Karpas-422 (cell line): Measurements from ENCODE around the gene F8. TPM values are rescaled to one million over a fixed set of nuclear protein-coding genes. Genes with fewer than 3 reads are reported as not detected.
A peak's percentile ranks its signal among the peaks of the same experiment; 100 is the strongest.

ENCODE experiments used
- DNase-seq: peaks from one replicate; pipeline ENCODE4 v3.0.0-alpha.2; 2015
- H2AFZ ChIP-seq: fragments of 200-600 bp; sonication (generic); 2 replicates; pipeline ENCODE4 v1.6.1; 2014; ENCODE audit warnings: antibody characterized with exemption, low read length, mixed read lengths
- H3K27ac ChIP-seq: fragments of 200-600 bp; sonication (generic); 2 replicates; pipeline ENCODE4 v1.5.1; 2014; ENCODE audit warnings: mild to moderate bottlenecking, low read length, moderate library complexity
- H3K27me3 ChIP-seq: fragments of 200-600 bp; sonication (generic); 2 replicates; pipeline ENCODE4 v1.6.1; 2014; ENCODE audit warnings: low read length, mixed read lengths
- H3K36me3 ChIP-seq: fragments of 200-600 bp; sonication (generic); 2 replicates; pipeline ENCODE4 v1.6.1; 2014; ENCODE audit warnings: low read length, mixed read lengths; ENCODE audit not compliant: insufficient read depth
- H3K4me1 ChIP-seq: fragments of 200-600 bp; sonication (generic); 2 replicates; pipeline ENCODE4 v1.6.1; 2014; ENCODE audit warnings: mild to moderate bottlenecking, low read length, mixed read lengths
- H3K4me2 ChIP-seq: fragments of 200-600 bp; sonication (generic); 2 replicates; pipeline ENCODE4 v1.6.1; 2014; ENCODE audit warnings: low read length, low read depth, mild to moderate bottlenecking; ENCODE audit not compliant: poor library complexity, severe bottlenecking
- H3K4me3 ChIP-seq: fragments of 200-600 bp; sonication (generic); 2 replicates; pipeline ENCODE4 v1.5.1; 2014; ENCODE audit warnings: mild to moderate bottlenecking, antibody characterized with exemption, low read length, mixed read lengths
- H3K79me2 ChIP-seq: fragments of 200-600 bp; sonication (generic); 2 replicates; pipeline ENCODE4 v1.6.1; 2014; ENCODE audit warnings: mild to moderate bottlenecking, low read length, mixed read lengths
- H3K9ac ChIP-seq: fragments of 200-600 bp; sonication (generic); 2 replicates; pipeline ENCODE4 v1.6.0; 2014; ENCODE audit warnings: low read length
- H3K9me2 ChIP-seq: fragments of 200-600 bp; sonication (generic), shearing (Covaris generic); replicated peaks from 2 replicates; pipeline ENCODE4 v1.6.0; 2014; ENCODE audit warnings: mild to moderate bottlenecking, low read length, moderate library complexity; ENCODE audit not compliant: insufficient read depth
- H3K9me3 ChIP-seq: fragments of 300-700, 200-600 bp; sonication (generic); 2 replicates; pipeline ENCODE4 v1.6.1; 2014; ENCODE audit warnings: low read length, mixed read lengths
- H4K20me1 ChIP-seq: fragments of 200-600 bp; sonication (generic); 2 replicates; pipeline ENCODE4 v1.6.1; 2014; ENCODE audit warnings: mild to moderate bottlenecking, antibody characterized with exemption, low read length, low read depth; ENCODE audit not compliant: insufficient read depth
- total RNA-seq: library from RNA; depleted of rRNA; stranded (reverse); fragments of >200 nt; shearing (Covaris generic); gene quantifications from 2 replicates; pipeline ENCODE4 v1.2.3, GENCODE V29; 2014; ENCODE audit warnings: low replicate concordance

The F8 gene
- total RNA-seq, 1 experiment from 2014 or later = 4.1 TPM

DNA sequence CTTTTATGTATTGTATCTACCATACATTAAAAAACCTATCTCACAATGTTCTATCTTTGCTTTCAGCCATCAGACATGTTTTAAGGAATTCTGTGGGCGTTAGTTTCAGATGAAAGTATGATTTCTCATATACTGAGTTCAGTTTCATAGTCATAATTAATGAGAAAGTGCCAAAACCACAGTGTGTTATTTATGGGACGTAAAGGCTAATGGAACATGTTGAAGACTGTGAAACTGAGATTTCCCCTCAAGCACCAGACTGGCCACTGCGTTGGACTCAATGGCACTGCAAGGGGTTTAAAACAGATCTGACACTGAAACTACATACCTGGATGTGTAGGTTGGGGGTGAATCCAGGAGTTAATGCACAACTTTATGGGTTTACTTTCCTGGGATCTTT is 32.0 kb downstream of the F8 start:
- Histone ChIP-seq H3K9me2 (no peaks in the 10 kb centered on the region), H3K79me2 (no peaks in the 10 kb centered on the region), H3K9me3 (no peaks in the 10 kb centered on the region), H3K27me3 (no peaks in the 10 kb centered on the region), H3K36me3 (no peaks in the 10 kb centered on the region), H4K20me1 (no peaks in the 10 kb centered on the region), H3K9ac (no peak overlapping the region), H3K4me1 (no peaks in the 10 kb centered on the region), H3K27ac (no peak overlapping the region), H2AFZ (no peak overlapping the region), H3K4me3 (no peak overlapping the region), H3K4me2 (no peak overlapping the region)
- DNase-seq = no peak

DNA sequence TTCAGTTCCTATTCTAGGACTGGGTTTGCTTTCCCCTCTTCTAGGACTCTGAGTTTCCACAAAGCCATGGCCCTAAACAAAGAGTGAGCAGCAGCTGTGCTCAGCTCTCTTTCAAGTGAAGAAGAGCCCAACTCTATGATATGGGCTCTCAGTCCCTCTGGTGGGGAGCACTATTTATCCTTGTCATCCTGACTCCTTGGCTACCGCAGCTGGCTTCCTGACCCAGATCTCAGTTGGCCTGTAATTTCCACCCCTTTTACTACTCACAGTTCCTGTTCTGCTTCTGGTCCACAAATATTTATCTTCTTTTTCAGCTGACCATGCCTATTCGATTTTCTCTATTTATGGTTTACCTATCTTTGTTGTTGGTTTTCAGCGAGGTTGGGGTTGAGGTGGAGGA is 33.8 kb downstream of the F8 start:
- Histone ChIP-seq H3K9ac (no peak overlapping the region), H3K79me2 (no peaks in the 10 kb centered on the region), H3K36me3 (no peaks in the 10 kb centered on the region), H3K4me3 (no peak overlapping the region), H2AFZ (no peak overlapping the region), H3K9me2 (no peaks in the 10 kb centered on the region), H3K4me1 (peaks cover 5% of the 10 kb centered on the region; the same call in 1 of the 2 replicates), H4K20me1 (no peaks in the 10 kb centered on the region), H3K27ac (no peak overlapping the region), H3K27me3 (no peaks in the 10 kb centered on the region), H3K4me2 (no peak overlapping the region), H3K9me3 (no peaks in the 10 kb centered on the region)
- DNase-seq = no peak

GRCh38 chrX:154987940-154988339 is 34.6 kb downstream of the F8 start:
- Histone ChIP-seq H3K4me2 (no peak overlapping the region), H3K9me2 (no peaks in the 10 kb centered on the region), H3K4me3 (no peak overlapping the region), H3K9me3 (no peaks in the 10 kb centered on the region), H3K27me3 (no peaks in the 10 kb centered on the region), H3K9ac (no peak overlapping the region), H2AFZ (no peak overlapping the region), H3K36me3 (no peaks in the 10 kb centered on the region), H3K27ac (no peak overlapping the region), H3K79me2 (no peaks in the 10 kb centered on the region), H4K20me1 (no peaks in the 10 kb centered on the region), H3K4me1 (peaks cover 5% of the 10 kb centered on the region; the same call in 1 of the 2 replicates)
- DNase-seq = no peak

GRCh38 chrX:154986826-154987575 is 35.5 kb downstream of the F8 start:
- no peaks in the 10 kb centered on the region for H4K20me1 ChIP-seq
- H3K36me3 ChIP-seq = no peaks in the 10 kb centered on the region
- no peaks in the 10 kb centered on the region for H3K27me3 ChIP-seq
- H3K4me2 ChIP-seq = no peak overlapping the region
- no peak overlapping the region for H3K9ac ChIP-seq
- H3K4me3 ChIP-seq = no peak overlapping the region
- no peaks in the 10 kb centered on the region for H3K9me3 ChIP-seq
- no peak overlapping the region for H3K27ac ChIP-seq
- DNase-seq = peak; percentile 45
- no peaks in the 10 kb centered on the region for H3K9me2 ChIP-seq
- H3K79me2 ChIP-seq = no peaks in the 10 kb centered on the region
- H3K4me1 ChIP-seq = peaks cover 5% of the 10 kb centered on the region; the same call in 1 of the 2 replicates
- no peak overlapping the region for H2AFZ ChIP-seq

- Histone ChIP-seq H3K4me3 (peak overlapping the region; percentile 52; the same call in 1 of the 2 replicates), H3K27ac (no peak overlapping the region), H3K36me3 (no peaks in the 10 kb centered on the region), H4K20me1 (no peaks in the 10 kb centered on the region), H3K4me2 (peak overlapping the region; percentile 49), H3K9ac (peak overlapping the region; percentile 7; the same call in 1 of the 2 replicates), H2AFZ (peak overlapping the region; percentile 73), H3K4me1 (peaks cover 9% of the 10 kb centered on the region; the same call in 1 of the 2 replicates), H3K9me2 (no peaks in the 10 kb centered on the region), H3K9me3 (no peaks in the 10 kb centered on the region), H3K79me2 (no peaks in the 10 kb centered on the region), H3K27me3 (no peaks in the 10 kb centered on the region)
- DNase-seq = no peak
Measured at GRCh38 chrX:154981116-154981411, 41.5 kb downstream of the F8 start.

DNA sequence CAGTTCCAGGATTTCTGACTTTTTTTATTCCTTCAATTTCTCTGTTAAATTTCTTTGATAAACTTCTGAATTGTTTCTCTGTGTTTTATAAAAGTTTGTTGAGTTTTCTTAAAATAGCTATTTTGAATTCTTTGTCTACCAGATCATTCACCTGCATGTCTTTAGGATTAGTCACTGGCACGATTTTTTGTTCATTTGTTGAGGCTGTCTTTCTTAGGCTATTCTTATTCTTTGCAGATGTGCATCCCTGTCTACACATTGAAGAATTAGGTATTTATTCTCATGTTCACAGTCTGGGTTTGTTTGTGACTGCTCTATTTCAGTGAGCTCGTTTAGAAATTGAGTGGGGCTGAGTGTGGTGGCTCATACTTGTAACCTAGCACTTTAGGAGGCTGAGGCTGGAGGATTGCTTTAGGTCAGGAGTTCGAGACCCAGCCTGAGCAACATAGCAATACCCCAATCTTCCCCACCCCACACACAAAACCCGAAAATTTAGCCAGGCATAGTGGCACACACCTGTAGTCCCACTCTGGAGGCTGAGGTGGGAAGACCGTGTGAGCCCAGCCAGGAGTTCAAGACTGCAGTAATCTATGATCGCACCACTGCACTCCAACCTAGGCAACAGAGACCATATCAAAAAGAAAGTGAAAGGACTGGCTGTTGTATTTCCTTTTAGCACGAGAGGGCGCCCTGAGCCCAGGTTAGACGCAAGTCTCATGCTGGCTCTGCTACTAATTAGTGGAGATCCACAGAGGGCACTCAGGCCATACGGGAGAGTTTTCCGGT is 42.0 kb downstream of the F8 start:
- H2AFZ ChIP-seq = peak overlapping the region; percentile 73; the same call in 1 of the 2 replicates
- no peaks in the 10 kb centered on the region for H3K27me3 ChIP-seq
- peak; percentile 93 for DNase-seq
- H3K4me2 ChIP-seq = peak overlapping the region; percentile 49
- no peaks in the 10 kb centered on the region for H3K9me2 ChIP-seq
- no peaks in the 10 kb centered on the region for H3K79me2 ChIP-seq
- H4K20me1 ChIP-seq = no peaks in the 10 kb centered on the region
- peaks cover 9% of the 10 kb centered on the region; the same call in 1 of the 2 replicates for H3K4me1 ChIP-seq
- H3K9ac ChIP-seq = peak overlapping the region; percentile 31; the same call in 1 of the 2 replicates
- peak overlapping the region; percentile 52; the same call in 1 of the 2 replicates for H3K4me3 ChIP-seq
- no peak overlapping the region for H3K27ac ChIP-seq
- H3K9me3 ChIP-seq = no peaks in the 10 kb centered on the region
- H3K36me3 ChIP-seq = no peaks in the 10 kb centered on the region

DNA sequence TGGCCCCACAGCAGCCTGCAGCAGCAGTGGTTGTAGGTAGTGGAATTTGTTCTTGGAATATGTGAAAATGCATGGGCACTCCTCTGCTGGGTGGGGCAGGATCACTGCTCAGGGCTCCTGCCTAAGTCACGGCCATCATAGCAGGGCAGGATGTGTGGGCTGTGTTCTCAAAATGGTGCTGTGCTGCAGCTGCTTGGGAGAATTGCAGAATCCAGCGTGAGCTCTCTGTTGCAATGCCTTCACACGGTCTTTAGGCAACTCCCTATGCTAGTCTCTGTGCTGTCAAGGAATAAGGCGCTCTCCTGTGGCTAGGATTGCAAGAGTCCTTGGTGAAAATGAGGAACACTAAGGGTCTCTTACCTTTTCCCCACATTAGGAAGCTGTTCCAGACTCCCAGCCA is 42.9 kb downstream of the F8 start:
- Histone ChIP-seq H2AFZ (no peak overlapping the region), H3K79me2 (no peaks in the 10 kb centered on the region), H4K20me1 (no peaks in the 10 kb centered on the region), H3K9ac (no peak overlapping the region), H3K4me3 (no peak overlapping the region), H3K27ac (no peak overlapping the region), H3K4me1 (peaks cover 8% of the 10 kb centered on the region; the same call in 1 of the 2 replicates), H3K9me2 (no peaks in the 10 kb centered on the region), H3K9me3 (no peaks in the 10 kb centered on the region), H3K36me3 (no peaks in the 10 kb centered on the region), H3K4me2 (no peak overlapping the region), H3K27me3 (no peaks in the 10 kb centered on the region)
- no peak for DNase-seq

- H4K20me1 ChIP-seq = no peaks in the 10 kb centered on the region
- no peaks in the 10 kb centered on the region for H3K27me3 ChIP-seq
- no peaks in the 10 kb centered on the region for H3K9me2 ChIP-seq
- no peak overlapping the region for H3K4me2 ChIP-seq
- no peak overlapping the region for H3K27ac ChIP-seq
- no peaks in the 10 kb centered on the region for H3K79me2 ChIP-seq
- no peak overlapping the region for H3K9ac ChIP-seq
- no peak overlapping the region for H3K4me3 ChIP-seq
- H2AFZ ChIP-seq = no peak overlapping the region
- DNase-seq = no peak
- H3K9me3 ChIP-seq = no peaks in the 10 kb centered on the region
- no peaks in the 10 kb centered on the region for H3K36me3 ChIP-seq
- no peaks in the 10 kb centered on the region for H3K4me1 ChIP-seq
Measured at GRCh38 chrX:154968353-154968752, 54.2 kb downstream of the F8 start.
